Measurements from ENCODE around the gene NPAS3.

The NPAS3 gene

GRCh38 chr14:33343016-33343415 is 404.3 kb downstream of the NPAS3 start:
- DNase-seq: no peak

GRCh38 chr14:33347796-33348195 is 409.1 kb downstream of the NPAS3 start:
- no peak for DNase-seq

GRCh38 chr14:33348510-33348909 is 409.8 kb downstream of the NPAS3 start:
- no peak for DNase-seq

GRCh38 chr14:33349871-33350270 is 411.2 kb downstream of the NPAS3 start:
- DNase-seq: no peak

DNA sequence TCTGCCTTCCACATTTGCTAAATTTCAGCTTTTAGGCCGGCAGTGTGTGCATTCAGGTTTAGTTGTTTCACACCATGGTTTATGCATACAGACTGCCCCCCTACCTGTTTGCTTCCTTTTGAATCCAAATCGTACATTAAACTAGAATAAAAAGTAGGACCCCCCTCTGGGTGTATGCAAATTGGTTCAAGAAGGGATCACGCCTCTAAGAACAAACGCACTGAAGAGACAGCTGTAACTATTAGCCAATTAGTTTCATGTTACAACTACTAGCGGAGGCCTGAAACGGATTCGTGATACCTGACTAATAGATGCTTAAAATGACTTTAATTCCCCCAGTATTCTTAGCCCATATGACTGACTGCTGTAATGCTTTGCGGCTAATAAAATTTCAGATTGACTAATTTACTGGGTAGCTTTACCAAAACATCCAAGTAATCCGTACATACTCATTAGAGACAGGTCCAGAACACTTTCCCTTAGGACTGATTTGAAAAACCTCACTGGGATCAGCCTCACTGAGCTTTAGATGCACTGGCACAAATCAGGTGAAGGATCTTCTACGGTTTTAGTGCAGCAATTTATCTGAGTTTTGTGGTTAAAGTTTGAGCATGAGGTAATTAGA is 411.8 kb downstream of the NPAS3 start:
- DNase-seq: no peak

- DNase-seq: no peak
Observed at GRCh38 chr14:33352821-33353220, 414.1 kb downstream of the NPAS3 start.

DNA sequence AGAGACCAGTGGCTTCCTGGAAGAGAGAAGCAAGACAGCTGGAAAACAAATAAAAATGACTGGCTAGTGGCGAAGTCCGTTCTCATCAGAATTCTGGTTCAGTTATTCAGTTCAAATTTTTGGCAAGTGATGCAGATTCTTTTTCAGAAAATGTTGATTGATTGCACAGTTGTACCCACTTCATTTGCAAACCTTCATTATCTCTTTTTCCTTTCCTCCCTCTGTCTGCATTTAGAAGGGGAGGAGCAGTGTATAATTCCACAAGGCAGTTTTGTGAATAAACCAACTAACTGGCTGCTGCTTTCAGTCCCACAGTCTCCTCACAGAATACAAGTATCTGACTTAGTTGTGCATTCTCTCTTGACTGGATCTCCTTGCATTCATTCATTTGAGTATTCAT is 417.5 kb downstream of the NPAS3 start:
- no peak for DNase-seq

GRCh38 chr14:33357225-33358010 is 418.7 kb downstream of the NPAS3 start:
- no peak for DNase-seq

GRCh38 chr14:33359288-33359881 is 420.7 kb downstream of the NPAS3 start:
- DNase-seq: no peak

GRCh38 chr14:33362934-33363333 is 424.3 kb downstream of the NPAS3 start:
- no peak for DNase-seq

DNA sequence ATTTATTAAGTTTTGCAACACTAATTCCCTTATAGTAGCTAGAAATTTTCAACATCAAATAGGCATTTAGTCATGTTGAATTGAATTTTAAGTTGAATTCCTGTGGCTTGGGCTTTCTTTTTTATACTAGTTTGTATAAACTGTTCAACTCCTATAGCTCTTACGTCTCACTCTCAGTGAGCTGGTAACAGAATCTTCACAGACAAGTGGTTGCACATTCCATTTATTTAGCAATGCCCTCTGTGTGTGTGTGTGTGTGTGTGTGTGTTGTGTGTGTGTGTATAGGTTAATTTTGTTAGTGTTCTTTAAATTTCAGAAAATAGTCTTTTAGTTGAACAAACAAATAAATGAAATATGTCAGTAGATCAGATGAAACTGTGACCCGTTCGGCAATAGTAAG is 425.0 kb downstream of the NPAS3 start:
- no peak for DNase-seq

GRCh38 chr14:33364466-33364865 is 425.8 kb downstream of the NPAS3 start:
- no peak for DNase-seq

- DNase-seq: no peak
Observed at GRCh38 chr14:33369041-33369440, 430.4 kb downstream of the NPAS3 start.

DNA sequence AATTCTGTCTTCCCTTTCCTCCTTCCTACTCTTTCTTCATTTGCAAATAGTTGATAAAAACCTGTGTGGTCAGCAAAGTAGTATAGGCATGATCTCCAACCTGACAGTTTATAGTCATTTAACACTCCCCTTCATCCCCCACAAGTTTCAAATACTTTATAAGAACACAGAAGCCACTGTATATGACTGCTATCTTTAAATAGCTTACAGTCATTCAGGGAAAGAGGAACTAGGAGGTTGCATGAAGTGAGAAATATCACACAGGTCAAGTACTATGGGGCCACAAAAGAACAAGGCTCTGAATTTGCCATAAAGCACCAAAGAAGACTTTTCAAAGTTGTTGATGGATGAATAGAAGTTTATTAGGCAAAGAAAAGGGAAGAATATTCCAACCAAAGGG is 431.3 kb downstream of the NPAS3 start:
- DNase-seq: no peak

- no peak for DNase-seq
Observed at GRCh38 chr14:33370426-33370825, 431.7 kb downstream of the NPAS3 start.

DNA sequence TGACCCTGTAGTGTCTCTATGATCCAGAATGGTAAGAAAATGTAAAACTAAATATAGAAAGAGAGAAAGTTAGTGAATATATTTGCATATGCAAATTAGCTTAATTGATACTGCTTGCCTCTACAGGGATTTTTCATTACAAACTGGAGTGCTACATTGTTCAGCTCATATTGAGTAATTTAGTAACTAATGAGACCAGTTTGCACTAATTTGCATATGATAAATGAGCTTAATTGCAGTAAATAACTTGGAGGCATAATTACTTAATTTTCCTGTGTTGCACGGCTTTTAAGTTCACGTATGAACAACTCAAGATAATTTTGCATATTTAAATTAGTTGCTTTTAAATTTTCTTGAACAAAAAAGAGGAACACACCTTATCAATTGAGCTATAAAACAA is 436.5 kb downstream of the NPAS3 start:
- DNase-seq: no peak

DNA sequence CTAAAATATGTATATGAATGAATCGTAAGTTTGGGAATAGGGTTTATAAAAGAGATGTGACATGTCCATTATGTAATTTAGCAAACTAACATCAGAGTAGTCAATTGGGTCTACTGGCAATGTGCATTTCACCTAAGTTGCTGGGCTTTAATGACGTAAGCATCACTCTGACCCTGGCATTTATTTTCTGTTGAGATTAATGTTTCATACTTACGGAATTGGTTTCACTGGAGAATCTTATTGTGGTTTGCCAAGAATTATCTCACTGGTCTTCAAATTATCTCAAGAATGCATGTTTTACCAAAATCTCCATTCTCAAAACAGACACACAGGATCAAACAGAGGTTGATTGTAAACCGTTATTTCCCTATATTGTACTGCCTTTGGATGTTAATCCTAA is 437.1 kb downstream of the NPAS3 start:
- no peak for DNase-seq

GRCh38 chr14:33376510-33376909 is 437.8 kb downstream of the NPAS3 start:
- no peak for DNase-seq

- DNase-seq: no peak
Observed at GRCh38 chr14:33377596-33378390, 439.1 kb downstream of the NPAS3 start.

GRCh38 chr14:33381717-33382116 is 443.0 kb downstream of the NPAS3 start:
- no peak for DNase-seq

DNA sequence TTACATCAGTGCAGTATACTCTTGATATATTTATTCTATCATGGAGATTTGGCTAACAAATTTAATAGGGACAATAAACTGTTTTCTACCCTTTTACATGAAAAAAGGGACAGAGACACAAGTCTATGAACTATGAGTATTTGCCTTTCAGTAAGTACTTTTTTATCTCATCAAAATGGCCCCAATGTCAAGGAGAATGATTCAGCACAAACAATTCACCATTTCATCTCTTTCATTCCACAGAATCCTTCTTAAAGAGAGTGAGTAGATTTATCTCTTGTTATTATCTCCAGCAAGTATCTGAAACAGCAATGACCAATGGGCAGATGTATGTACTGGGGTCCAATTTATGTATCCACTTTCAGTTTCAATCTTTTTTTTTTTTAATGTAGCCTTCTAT is 447.5 kb downstream of the NPAS3 start:
- no peak for DNase-seq

DNA sequence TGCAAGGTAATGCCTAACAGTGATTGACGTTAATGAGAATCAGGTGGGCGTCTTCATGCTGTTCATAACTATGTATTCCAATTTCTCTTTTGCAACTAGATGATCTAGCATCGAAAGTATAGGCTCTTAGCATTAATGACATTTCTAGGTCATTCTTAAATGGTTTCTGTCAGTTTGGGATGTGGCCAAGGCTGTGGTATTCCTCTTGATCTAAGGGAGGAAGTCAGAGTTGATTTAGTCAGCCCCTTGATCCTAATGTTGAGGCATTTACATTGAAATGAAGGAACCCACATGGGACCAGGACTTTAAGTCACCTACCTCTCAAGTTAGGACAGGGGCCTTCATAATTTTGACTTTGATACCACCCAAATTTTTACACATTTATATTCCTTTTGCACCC is 448.1 kb downstream of the NPAS3 start:
- DNase-seq: no peak

GRCh38 chr14:33390335-33390734 is 451.7 kb downstream of the NPAS3 start:
- no peak for DNase-seq
